Kidney capillary endothelial cell (primary cell): ENCODE measurements around the gene WDR86.

Experiments
- DNase-seq: peaks from one replicate; pipeline ENCODE4 v3.0.0-alpha.2; 2018; ENCODE audit warnings: low spot score

Gene WDR86

DNA sequence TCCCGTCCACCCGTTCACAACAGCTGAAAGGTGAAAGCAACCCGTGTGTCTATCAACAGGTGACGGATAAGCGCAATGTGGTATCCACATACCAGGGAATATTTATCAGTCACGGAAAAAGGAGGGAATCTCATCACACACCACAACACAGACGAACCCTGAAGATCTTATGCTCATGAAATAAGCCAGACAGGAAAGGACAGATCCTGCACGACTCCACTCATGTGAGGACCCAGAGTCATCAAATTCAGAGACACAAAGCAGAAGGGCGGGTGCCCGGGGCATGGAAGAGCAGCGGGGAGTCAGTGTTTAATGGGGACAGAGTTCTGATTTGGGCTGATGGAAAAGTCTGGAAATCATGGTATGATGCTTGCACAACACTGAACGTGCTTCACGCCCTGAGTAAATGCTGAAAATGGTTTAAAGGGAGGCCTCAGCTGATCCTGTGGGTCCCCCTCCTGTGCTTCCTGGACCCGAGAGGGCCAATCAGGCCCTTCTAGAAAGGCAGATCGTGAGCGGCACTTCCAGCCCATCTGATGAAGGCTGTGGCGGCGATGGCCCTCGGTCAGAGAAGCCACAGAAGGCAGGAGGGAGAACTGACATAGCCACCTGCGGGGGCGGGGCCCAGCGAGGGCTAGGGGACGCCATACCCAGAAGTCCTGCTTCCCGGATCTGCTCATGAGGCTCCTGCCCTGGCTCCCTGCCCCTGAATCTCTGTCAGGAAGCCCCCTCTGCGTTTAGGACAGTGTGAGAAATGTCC, 19.1 kb downstream of the WDR86 start:
- DNase-seq = no peak

DNA sequence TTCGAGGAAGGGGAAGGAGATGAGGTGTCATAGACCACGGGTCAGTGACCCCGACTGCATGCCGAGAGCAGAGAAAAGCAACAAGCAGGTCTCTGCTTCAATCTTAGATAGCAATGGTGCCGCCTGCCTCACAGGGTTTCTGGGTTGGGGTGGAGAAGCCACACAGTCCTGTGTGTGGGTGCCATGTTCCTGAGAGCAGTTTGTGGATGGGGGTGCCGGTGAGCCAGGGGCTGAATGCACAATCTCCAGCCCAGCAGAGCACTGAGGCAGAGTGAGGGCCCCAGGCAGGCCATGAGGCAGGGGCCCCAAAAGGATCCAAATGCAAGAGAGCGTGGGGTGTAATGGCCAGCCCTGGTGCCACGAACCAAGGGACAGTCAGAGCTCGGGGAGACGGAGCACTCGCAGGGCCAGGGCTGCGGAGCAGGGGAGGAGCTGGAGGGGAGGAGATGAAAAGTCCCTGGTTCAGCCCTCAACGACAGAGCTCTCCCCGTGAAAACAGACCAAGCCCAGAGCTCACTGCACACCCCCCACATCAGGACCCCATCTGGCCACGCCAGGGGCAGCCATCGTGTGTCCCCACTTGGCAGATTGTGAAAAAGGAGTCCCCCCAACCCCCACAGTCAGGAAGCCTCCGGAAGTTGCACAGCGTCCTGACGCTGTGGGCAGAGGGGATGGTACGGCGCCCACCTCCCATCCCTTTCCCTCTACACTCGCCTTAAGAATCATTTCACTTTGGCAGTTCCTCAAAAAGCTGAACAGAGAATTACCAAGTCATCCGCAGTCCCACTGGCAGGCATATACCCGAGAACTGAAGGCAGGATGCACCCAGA, 19.9 kb downstream of the WDR86 start:
- no peak for DNase-seq

DNA sequence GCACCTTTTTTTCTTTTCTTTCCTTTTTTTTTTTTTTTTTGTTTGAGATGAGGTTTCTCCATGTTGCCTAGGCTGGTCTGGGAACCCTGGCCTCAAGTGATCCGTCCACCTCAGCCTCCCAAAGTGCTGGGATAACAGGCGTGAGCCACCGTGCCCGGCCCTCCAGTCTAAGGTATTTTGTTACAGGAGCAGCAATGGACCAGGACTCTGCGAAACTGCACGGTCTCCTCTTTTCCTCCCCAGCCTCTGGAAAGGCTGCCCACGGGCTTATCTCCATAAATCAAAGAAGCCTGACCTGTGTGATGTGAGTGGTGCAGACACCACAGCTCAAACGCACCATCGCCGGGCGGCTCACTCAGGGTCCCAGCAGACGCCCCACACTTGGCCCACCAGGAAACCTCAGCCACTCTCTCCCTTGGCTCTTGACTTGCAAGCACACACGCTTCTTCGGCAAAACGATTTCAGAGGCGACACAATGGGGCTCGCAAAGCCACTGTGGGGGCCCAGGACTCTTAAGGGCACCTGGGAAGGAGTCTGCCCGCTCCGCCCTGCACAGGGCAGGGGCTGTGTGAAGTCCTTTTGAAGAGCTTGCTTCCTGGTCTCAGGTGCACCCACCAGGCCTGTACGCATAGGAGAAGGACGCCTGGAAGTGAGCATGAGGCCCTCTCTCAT, 20.6 kb downstream of the WDR86 start:
- no peak for DNase-seq

DNA sequence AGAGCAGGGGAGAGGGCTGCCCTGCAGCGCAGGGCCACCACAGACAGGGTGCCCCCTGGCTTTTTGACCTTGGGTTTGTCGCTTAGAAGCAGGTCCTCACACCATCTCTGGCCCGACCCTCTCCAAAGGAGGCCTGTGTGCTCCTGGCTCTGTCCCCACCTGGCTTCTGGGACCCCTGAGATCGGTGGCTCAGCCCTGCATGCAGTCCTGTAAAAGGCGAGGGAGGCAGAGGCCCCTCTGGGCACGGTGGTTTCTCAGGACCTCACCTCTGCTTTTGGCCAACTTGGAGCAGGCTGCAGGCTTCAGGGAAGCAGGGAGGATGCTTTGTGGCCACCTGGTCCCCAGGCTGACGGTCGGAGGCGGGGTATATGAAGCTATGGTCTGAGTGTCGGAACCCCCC, 21.4 kb downstream of the WDR86 start:
- no peak for DNase-seq

DNA sequence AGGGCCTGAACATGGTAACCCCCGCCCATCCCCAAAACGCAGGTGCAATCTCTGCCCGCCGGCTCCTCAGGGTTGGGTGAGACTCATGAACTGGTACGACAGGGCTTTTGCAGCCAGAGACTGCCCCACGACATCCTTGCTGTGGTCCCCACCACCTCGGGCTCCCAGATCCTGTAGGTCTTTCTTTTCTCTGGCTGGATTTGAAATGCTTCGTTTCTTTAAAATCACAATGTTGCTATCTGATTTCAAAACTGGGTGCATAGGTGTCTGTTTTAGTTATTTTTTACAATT, 21.9 kb downstream of the WDR86 start:
- no peak for DNase-seq

DNA sequence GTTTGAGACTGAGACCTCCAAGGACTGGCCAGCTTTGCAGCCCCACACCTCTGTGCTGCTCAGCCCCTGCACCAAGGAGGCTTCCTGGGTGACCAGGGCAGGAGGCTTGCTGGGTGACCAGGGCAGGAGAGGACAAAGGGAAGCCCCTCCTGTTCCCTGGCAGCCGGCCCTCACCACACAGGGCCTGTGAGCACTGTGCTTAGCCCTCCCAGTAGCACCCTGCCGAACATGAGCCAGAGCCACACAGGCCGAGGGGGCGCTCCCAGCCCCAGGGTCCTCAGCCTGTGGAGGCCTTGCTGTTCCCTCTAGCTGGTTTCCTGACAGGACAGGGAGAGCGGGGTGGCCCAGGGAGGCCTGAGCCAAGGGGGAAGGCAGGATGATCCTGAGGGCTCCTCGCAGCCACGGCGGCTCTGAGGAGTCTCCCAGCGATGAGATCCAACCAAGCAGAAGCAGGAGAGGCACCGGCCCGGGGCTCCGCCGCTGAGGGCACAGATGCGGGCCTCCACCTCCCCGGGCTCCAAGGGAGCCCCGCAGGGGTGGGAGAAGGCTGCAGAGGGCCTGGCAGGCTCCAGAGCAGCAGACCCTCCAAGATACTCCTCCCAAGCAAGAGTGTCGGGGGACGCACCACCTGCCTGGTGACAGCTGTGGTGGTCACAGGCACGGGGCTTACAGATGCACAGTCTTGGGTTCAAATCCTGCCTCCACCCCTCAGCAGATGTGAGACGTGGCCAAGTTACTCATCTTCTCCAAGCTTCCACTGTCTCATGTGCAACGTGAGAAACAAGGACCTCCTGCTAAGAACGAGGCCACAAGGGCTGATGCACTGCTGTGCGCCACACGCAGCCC, 22.5 kb downstream of the WDR86 start:
- no peak for DNase-seq

DNA sequence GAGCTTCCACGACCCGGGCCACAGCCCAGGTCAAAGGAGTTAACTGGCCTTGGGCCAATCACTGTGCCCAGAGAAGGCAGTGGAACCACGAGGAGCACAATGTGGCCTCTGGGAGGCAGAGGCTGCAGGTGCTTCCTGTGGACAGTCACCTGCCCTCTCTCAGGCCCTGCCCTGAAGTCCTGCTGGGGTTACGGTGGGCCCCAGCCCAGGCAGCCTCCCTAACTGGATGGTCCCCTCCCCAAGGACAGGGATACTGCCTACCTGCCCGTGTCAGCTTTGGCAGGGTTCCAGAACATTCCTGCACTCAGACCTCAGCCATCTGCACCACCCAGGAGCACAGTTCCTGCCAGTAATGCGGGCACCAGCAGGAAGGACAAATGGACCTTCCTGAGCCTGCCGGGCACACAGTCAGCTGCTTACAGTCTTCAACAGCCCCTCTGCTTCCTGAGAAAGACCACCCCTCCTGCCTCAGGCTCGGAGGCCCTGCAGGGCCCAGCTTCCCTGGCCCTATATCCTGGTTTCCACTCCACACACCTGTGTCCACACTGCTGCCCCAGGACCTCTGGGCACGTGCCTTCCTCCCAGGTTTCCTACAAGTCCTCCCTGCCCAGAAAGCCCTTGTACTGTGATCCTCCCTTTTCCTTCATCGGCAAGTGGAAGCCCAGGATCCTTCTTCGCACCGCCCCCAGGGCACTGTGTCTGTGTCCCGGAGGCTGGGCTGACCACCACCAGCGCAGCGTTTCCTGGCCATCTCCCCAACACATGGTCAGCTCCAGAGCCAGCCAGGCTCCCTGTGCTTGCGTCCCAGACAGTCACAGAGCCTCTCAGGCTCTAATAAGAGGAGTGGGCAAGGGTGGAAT, 23.3 kb downstream of the WDR86 start:
- no peak for DNase-seq

DNA sequence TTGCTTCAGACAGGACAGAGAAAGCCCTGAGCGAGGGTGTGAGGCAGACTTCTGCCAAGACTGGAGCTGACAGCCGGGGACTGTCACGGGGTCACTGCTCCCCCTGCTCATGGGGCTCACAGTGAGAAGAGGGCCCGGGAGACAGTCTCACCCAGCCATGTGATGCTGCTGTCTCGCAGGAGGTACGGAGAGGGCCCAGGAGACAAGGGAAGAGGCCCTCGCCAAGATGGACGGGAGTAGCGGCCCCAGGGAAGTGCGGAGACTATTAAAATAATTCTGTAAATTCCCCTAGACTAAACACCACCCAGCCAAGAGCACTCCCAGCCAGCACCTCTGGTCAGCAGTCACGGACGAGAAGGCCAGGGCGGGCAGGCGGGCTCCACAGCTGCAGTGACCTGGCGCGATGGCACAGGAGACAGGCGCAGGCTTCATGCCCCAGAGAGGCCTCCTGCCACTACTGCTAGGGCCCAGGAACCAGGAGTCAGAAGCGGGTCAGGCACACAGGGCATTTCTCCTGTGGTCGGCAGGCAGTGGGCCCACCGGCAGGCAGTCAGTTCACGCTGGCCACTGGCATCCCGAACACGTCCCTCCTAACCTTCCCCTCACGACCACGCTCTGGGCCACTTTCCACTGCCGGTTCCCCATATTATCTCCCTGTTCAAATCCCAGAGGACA, 24.1 kb downstream of the WDR86 start:
- DNase-seq = no peak

DNA sequence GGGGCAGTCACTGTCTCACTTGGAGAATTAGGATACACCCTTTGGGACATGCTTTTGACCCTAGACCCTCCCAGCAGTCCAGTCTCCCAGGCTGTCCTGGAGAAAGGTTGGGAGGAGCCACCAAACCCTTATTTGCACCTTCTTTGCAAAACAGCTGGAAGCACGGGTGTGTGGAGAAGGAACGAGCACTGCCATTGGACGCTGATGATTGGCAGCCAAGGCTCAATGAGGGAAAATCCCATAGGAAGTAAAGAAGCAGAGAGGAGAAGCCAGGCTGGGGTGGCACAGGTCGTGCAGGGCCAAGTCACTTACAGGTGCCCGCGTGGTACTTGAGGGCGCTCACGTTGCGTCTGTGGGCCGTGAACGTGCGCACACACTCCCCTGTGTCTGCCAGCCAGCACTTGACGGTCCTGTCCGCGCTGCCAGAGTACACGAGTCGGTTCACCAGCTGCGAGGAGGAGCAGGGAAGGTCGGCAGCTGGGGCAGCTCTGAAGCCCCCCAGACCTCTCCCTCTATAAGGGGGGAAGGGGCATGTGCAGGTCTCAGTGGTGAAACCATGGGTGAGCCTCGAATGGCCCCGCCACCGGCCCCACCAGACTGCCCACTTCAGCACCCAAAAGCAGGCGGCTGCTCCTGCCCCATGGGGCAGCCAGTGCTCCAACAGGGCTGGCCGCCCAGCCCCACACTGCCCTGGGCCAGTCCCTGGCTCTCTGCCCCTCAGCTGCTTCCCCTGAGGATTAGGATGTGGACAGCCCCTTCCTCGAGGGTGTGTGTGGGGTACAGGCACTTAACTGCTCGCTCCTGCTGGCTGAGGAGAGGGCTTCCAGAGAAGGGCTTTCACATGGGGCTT, 24.8 kb downstream of the WDR86 start:
- no peak for DNase-seq

DNA sequence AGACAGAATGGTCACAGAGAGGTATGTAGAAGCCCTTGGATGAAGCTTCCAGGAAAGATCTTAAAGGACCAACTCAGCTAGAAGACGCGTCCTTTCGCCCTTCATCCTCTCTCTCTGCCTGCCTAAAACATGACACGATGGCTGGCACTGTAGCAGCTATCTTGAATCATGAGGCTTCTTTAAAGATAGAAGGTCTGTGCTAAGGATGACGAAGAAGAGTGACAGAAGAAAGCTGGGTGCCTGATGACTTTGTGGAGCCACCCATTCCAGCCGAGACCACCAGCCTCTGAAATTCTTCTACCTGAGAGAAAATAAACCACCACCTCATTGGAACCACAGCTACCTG, 25.5 kb downstream of the WDR86 start:
- no peak for DNase-seq

DNA sequence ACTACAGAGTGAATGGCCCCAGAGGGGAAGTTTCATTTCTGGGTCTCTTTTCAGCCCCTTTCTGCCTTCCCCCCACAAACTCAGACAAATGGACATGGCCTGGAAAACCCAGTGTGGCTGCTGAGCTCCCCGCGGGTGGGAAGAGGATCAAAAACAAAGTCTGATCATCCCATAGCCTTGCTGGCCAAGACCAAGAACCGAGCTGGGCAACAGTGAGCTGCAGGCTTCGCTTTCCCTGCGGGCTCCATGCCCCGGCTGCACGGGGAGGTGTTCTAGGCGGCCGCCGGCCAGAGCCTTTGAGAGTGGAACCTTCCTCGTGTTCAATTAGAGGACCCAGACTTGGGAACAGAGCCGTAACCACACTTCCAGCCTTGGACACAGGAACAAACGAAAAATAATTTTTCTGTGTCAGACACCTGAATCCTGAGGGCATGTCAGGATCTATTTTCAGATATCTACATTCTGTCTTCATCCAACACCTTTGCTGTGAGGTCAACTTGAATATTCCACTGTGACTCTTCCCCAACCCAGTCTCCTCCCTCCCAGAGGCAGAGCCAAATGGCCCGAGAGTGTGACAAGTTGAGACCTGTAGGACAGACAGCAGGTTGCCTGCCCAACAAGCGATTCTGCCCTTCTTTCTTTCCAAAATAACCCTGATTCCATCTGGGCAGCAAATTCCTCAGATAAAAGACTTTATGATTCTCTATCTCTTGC, 26.0 kb downstream of the WDR86 start:
- DNase-seq = no peak

DNA sequence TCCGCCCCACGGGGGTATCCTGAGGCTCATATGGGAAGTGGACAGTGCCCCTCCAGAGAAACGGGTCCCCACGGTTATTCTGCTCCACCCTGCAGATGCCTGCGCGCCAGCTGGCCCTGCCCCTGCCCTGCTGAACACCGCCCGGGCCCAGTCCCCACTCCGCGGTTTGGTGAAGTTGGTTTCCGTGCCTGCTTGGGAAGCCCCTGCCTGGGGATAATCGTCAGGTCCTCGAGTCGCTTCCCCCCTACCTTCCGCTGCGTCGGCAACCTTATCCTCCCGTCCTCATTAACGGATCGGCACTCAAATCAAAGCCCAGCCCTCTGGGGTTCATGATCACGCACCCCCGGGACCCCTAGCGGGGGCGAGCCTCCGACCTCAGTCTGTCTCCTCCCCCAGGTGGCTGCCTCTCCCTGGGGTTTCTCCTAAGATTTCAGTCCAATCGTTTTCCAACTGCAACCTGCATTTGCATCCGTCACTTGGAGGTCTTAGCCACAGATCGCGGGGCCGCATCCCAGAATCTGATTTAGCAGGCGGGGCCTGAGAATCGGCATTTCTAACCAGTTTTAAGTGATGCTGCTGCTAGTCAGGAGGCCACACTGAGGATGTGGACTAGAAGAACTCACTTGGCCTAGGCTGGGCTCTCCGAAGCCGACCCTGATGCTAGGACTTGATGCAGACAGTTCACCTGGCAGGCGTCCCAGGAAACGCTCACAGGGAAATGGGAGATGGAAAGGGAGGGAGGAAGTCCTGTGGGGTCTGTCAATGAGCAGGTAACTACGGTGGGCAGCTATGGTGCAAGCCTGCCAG, 27.6 kb downstream of the WDR86 start:
- no peak for DNase-seq

DNA sequence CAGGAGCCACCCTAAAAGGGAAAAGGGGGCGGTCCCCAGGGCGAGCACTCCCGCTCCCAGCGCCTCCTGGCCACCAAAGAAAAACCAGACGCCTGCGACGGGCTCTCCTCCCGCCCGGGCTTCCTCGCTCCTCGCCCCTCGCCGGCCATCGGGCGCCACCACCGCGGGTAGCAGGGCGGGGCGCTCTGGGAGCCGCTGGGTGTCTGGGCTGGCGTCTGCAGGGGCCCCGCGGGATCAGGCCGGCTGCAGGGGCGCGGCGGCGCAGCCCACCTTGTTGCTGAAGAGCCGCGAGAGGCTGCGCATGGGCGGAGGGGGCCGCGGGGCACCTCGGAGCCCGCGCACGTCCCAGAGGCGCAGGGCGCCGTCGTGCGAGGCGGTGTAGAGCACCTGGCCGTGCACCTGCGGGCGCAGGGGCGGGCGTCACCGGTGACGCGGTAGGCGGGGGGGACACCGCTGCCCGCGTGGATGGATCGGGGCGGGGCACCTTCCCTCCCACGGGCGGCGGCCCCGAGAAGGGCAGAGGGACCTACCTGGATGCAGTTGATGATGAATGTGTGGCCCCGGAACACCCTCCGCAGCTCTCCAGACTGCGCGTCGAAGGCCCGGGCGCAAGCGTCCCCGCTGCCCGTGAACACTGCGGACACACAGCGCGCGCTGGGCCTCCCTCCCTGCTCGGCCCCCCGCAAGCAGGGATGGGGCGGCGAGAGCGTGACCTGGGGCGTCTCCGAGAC, 28.3 kb downstream of the WDR86 start:
- no peak for DNase-seq

DNA sequence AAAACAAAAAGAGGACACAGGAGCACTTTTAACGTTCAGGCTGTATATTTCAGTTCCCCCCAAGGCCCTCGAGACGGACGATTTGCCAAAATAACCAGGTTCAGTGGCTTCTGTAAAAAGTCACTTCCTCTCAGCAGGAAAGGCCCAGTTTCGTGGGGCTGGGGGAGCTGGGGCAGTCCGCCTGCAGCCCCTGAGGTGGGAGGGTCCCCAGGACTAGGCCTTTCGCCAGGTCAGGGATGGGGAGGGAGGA, 28.8 kb downstream of the WDR86 start:
- no peak for DNase-seq

DNA sequence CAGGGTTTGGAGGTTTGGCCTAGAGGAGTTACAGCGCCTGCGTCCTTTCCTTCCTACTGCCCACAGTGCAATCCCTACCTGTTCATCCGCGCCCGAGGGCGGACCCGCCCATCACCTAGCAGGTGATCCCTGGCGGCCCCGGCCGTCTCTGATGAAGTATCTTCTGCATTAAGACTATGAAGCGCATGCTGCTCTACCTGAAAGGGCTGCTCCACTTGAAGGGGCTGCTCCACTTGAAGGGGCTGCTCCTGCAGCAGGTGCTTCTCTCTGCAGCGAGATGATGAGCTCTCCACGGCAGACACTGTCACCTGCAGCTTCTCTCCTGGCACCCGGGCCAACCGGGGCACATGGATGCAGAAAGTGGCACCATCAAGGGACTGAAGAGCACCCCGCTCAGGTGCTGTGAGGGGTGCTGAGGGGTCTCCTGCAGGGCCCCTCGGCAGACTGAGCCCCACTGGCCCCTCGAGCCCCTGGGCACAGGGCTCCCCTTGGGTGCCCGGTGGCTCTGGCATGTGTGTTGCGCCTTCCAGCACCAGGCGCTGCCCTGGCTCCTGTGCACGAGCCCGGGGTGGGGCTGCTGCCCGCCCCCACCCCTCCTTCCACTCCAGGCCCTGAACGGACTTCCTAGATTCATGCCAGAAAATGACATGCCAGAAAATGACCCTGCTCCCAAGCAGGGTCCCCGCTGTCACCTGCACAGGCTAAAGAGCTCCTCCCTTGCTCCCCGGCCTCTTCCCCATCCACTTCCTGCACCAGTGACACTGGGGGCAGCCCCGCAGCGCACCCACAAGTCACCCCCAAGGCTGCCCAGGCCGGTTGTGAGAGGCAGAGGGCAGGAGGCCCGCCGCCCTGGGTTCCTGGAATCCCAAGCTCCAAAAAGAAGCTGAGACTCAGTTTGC, 29.4 kb downstream of the WDR86 start:
- no peak for DNase-seq

DNA sequence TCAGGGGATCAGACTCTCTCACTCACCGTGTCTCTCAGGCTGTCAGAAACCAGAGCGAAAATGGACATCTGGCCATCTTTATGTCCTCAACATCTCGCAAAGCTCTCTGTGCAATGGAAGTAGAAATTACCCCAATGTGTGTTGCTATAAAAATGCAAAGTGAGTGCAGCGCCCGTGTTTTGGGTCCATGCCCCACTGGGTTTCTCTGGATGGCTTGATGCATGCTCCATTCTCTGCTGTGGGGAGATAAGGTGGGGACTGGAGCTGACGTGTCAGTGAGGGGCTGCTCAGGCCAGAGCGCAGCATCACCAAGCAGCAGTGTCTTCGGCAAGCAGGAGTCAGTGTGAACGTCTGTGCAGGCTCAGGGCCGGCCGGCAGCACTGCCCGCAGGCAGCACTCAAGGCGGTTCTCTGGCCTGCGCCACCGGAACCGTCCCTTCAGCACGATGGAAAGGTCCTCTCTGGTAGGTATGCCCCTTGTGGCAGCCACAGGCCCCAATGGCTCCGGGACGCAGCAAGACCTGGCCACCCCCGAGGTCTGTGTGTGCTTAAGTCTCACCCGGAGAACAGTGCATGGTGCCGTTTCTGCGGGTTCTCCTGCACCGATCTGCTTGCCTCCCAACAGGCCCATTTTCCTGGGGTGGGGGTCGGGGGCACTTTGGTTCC, 30.2 kb downstream of the WDR86 start:
- DNase-seq = no peak

DNA sequence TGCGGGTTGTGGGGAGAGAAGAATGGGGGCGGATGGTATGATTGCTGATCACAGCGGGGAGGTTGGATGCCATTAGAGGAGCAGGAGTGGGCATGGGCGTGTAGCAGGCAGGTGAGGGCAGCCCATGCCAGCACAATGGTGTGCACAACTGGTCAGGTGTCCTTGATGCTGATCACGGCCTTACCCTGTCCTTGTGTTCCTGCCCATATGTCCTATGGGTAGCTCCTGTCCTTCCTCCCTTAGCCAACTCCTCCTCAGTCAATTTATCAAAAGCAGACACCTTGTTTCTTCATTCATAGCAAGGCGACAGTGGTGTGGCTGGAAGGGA, 30.7 kb downstream of the WDR86 start:
- DNase-seq = no peak
